SK-N-SH (cell line): ENCODE results near the gene SCO1.

ENCODE experiments used
- CHD2 ChIP-seq: fragments of 150-350 bp; IDR thresholded peaks from 2 replicates; pipeline ENCODE4 v1.6.1; 2018; ENCODE audit warnings: low read length; ENCODE audit not compliant: partially characterized antibody
- EP300 ChIP-seq, 2 experiments: IDR thresholded peaks; 2 replicates each; pipeline versions ENCODE4 v1.4.0 to v1.6.1; 2012; ENCODE audit warnings: borderline replicate concordance in 1 of 2, low read depth in 1 of 2, low read length in 1 of 2
- EZH2phosphoT487 ChIP-seq: fragments of 200-600 bp; sonication (generic); IDR thresholded peaks from 2 replicates; pipeline ENCODE4 v1.6.1; 2017; ENCODE audit warnings: low read depth, mixed run types, mild to moderate bottlenecking, antibody characterized with exemption, moderate library complexity, borderline replicate concordance
- GABPA ChIP-seq: IDR thresholded peaks from 2 replicates; pipeline ENCODE4 v1.4.0; 2012; ENCODE audit warnings: low read depth, mild to moderate bottlenecking
- NFIC ChIP-seq: IDR thresholded peaks from 2 replicates; pipeline ENCODE4 v1.4.0; 2012; ENCODE audit warnings: borderline replicate concordance
- YY1 ChIP-seq: IDR thresholded peaks from 2 replicates; pipeline ENCODE4 v1.4.0; 2012; ENCODE audit warnings: low read depth, mild to moderate bottlenecking
- TF ChIP-seq, protein P1 (sequence below): fragments of 200-600 bp; sonication (generic); IDR thresholded peaks from 2 replicates; pipeline ENCODE4 v1.6.1; 2017; ENCODE audit warnings: antibody characterized with exemption, mild to moderate bottlenecking, moderate library complexity
- TF ChIP-seq, protein P2 (sequence below): IDR thresholded peaks from 2 replicates; pipeline ENCODE4 v1.6.1; 2012; ENCODE audit warnings: mild to moderate bottlenecking, low read depth, low read length, moderate library complexity
- TF ChIP-seq, protein P3 (sequence below): IDR thresholded peaks from 2 replicates; pipeline ENCODE4 v1.4.0; 2012; ENCODE audit warnings: low read depth, borderline replicate concordance
- TF ChIP-seq, protein P4 (sequence below): fragments of 150-350 bp; IDR thresholded peaks from 2 replicates; pipeline ENCODE4 v1.6.1; 2017; ENCODE audit warnings: antibody characterized with exemption, low read length, low read depth, borderline replicate concordance

DNA sequence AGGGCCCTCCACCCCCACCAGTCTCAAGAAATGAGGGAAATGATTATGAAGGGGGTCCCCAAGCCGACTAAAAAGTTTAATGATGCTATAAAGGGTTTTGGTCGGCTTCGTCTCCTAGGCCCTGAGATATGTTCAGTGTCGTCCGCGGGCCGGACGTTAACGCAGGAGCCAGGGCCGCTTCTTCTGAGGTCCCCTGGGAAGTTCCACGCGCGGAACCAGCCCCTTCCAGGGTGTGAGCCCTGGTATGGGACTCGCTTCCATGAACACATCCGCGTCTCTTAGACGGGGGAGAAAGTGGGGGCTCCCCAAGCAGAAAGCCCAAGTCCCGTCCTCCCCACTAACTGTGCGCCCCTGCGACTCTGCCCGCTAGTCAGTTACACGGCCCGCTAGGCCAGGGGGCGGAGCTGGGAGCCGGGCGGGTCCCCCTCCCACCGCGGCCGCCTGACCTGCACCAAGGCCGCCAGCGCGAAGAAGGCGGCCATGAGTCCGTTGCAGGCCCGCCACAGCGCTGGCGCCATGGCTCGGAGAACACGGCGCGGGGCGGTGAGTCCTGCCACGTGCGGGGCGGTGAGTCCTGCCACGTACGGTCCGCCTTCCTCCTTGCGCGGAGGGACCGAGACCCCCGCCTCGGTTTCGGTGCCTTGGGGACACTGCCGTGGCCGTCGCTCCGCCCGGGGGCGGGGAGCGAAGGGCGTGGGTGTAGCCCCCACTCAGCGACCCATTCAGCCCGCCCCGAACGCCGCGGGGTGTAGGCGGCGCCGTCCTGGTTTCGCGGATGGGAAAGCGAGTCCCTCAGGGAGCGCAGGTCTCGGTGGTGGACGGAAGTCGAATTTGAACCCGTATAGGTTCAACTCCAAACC, 32.2 kb upstream of the SCO1 start, which contains the start of gene TMEM220:
- TF ChIP-seq GABPA = 0 out of 2 replicates have a peak, but pooled peaks have one; percentile 16
- TF ChIP-seq, protein P1, sequence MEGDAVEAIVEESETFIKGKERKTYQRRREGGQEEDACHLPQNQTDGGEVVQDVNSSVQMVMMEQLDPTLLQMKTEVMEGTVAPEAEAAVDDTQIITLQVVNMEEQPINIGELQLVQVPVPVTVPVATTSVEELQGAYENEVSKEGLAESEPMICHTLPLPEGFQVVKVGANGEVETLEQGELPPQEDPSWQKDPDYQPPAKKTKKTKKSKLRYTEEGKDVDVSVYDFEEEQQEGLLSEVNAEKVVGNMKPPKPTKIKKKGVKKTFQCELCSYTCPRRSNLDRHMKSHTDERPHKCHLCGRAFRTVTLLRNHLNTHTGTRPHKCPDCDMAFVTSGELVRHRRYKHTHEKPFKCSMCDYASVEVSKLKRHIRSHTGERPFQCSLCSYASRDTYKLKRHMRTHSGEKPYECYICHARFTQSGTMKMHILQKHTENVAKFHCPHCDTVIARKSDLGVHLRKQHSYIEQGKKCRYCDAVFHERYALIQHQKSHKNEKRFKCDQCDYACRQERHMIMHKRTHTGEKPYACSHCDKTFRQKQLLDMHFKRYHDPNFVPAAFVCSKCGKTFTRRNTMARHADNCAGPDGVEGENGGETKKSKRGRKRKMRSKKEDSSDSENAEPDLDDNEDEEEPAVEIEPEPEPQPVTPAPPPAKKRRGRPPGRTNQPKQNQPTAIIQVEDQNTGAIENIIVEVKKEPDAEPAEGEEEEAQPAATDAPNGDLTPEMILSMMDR = no peak
- no peak for TF ChIP-seq NFIC
- TF ChIP-seq CHD2 = no peak
- no peak; the same call in 1 of the 2 replicates for TF ChIP-seq YY1
- TF ChIP-seq, protein P2, sequence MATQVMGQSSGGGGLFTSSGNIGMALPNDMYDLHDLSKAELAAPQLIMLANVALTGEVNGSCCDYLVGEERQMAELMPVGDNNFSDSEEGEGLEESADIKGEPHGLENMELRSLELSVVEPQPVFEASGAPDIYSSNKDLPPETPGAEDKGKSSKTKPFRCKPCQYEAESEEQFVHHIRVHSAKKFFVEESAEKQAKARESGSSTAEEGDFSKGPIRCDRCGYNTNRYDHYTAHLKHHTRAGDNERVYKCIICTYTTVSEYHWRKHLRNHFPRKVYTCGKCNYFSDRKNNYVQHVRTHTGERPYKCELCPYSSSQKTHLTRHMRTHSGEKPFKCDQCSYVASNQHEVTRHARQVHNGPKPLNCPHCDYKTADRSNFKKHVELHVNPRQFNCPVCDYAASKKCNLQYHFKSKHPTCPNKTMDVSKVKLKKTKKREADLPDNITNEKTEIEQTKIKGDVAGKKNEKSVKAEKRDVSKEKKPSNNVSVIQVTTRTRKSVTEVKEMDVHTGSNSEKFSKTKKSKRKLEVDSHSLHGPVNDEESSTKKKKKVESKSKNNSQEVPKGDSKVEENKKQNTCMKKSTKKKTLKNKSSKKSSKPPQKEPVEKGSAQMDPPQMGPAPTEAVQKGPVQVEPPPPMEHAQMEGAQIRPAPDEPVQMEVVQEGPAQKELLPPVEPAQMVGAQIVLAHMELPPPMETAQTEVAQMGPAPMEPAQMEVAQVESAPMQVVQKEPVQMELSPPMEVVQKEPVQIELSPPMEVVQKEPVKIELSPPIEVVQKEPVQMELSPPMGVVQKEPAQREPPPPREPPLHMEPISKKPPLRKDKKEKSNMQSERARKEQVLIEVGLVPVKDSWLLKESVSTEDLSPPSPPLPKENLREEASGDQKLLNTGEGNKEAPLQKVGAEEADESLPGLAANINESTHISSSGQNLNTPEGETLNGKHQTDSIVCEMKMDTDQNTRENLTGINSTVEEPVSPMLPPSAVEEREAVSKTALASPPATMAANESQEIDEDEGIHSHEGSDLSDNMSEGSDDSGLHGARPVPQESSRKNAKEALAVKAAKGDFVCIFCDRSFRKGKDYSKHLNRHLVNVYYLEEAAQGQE = no peak
- TF ChIP-seq, protein P3, sequence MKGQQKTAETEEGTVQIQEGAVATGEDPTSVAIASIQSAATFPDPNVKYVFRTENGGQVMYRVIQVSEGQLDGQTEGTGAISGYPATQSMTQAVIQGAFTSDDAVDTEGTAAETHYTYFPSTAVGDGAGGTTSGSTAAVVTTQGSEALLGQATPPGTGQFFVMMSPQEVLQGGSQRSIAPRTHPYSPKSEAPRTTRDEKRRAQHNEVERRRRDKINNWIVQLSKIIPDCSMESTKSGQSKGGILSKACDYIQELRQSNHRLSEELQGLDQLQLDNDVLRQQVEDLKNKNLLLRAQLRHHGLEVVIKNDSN = no peak
- no peak for TF ChIP-seq EP300 (IDR thresholded peaks at IDR 0.05; ENCODE audit: borderline replicate concordance in 1 of 2, low read depth in 1 of 2, low read length in 1 of 2)
- TF ChIP-seq EZH2phosphoT487 = no peak
- TF ChIP-seq, protein P4, sequence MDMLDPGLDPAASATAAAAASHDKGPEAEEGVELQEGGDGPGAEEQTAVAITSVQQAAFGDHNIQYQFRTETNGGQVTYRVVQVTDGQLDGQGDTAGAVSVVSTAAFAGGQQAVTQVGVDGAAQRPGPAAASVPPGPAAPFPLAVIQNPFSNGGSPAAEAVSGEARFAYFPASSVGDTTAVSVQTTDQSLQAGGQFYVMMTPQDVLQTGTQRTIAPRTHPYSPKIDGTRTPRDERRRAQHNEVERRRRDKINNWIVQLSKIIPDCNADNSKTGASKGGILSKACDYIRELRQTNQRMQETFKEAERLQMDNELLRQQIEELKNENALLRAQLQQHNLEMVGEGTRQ = no peak
